GM21737 (cell line): ENCODE data around the gene ZSWIM1.

Experiments
- ATAC-seq: cut with Tn5 transposase; IDR thresholded peaks from one replicate; pipeline ENCODE4 v1.9.1; 2021; ENCODE audit warnings: mild to moderate bottlenecking, moderate library complexity; ENCODE audit not compliant: unreplicated experiment

Gene ZSWIM1

GRCh38 chr20:45880988-45881788, at the start of gene ZSWIM1:
ZSWIM1 (plus strand) TSS chr20:45881227; CDS start chr20:45882593, 1,366 bp downstream.
- ATAC-seq, result peak; percentile 95

- ATAC-seq, result no peak
Measured at GRCh38 chr20:45832619-45833018, 48.4 kb upstream of the ZSWIM1 start.

GRCh38 chr20:45833030-45833882, 47.8 kb upstream of the ZSWIM1 start, which contains the start of gene SNX21:
SNX21 (plus strand) TSS chr20:45833799; CDS start chr20:45833920, 121 bp downstream.
- no peak for ATAC-seq

- ATAC-seq, result no peak
Measured at GRCh38 chr20:45833883-45834796, 46.9 kb upstream of the ZSWIM1 start.

- ATAC-seq, result no peak
Measured at GRCh38 chr20:45834797-45835161, 46.2 kb upstream of the ZSWIM1 start.

GRCh38 chr20:45835329-45835765, 45.7 kb upstream of the ZSWIM1 start:
- no peak for ATAC-seq

- no peak for ATAC-seq
Measured at GRCh38 chr20:45835825-45836224, 45.2 kb upstream of the ZSWIM1 start.

GRCh38 chr20:45836841-45837240, 44.2 kb upstream of the ZSWIM1 start:
- no peak for ATAC-seq

GRCh38 chr20:45840700-45841198, 40.3 kb upstream of the ZSWIM1 start:
- ATAC-seq, result no peak

GRCh38 chr20:45841407-45842129, 39.5 kb upstream of the ZSWIM1 start:
- no peak for ATAC-seq

- peak; percentile 71 for ATAC-seq
Measured at GRCh38 chr20:45842169-45842812, 38.7 kb upstream of the ZSWIM1 start.

GRCh38 chr20:45843506-45843905, 37.5 kb upstream of the ZSWIM1 start:
- ATAC-seq, result no peak

- ATAC-seq, result no peak
Measured at GRCh38 chr20:45845452-45845851, 35.6 kb upstream of the ZSWIM1 start.

GRCh38 chr20:45848421-45848820, 32.6 kb upstream of the ZSWIM1 start:
- ATAC-seq, result no peak

- no peak for ATAC-seq
Measured at GRCh38 chr20:45848969-45849582, 32.0 kb upstream of the ZSWIM1 start.

- ATAC-seq, result no peak
Measured at GRCh38 chr20:45850238-45850637, 30.8 kb upstream of the ZSWIM1 start.

GRCh38 chr20:45850926-45851325, 30.1 kb upstream of the ZSWIM1 start:
- ATAC-seq, result no peak

- no peak for ATAC-seq
Measured at GRCh38 chr20:45851501-45851900, 29.5 kb upstream of the ZSWIM1 start.

GRCh38 chr20:45852326-45852725, 28.7 kb upstream of the ZSWIM1 start:
- no peak for ATAC-seq
